Gastroesophageal sphincter (tissue), 3 donors: Measurements from ENCODE around the gene RGSL1.

ENCODE experiments used
- CTCF ChIP-seq, 4 experiments: fragments of 200-600 bp in 2 of 4; fragments of 450-650 bp in 2 of 4; sonication (generic) in 1 of 4; IDR thresholded peaks; one replicate each; pipeline ENCODE4 v1.5.1; 2017 to 2019; ENCODE audit warnings: antibody characterized with exemption in 4 of 4, mild to moderate bottlenecking in 2 of 4, moderate library complexity in 2 of 4
- POLR2AphosphoS5 ChIP-seq: sonication (generic); formaldehyde crosslinking; IDR thresholded peaks from one replicate; pipeline ENCODE4 v1.6.1; 2017; ENCODE audit warnings: antibody characterized with exemption

- TF ChIP-seq CTCF (IDR thresholded peaks at IDR 0.05), result no peak
- no peak for TF ChIP-seq POLR2AphosphoS5
These were observed 34.7 kb downstream of the RGSL1 start for GRCh38 chr1:182484531-182485257.
